Endothelial cell of umbilical vein (primary cell): ENCODE data around the gene FAM181A.

Experiments
- EZH2 ChIP-seq: IDR thresholded peaks from 2 replicates; pipeline ENCODE4 v1.6.1; 2012; ENCODE audit warnings: borderline replicate concordance, low read depth, mild to moderate bottlenecking, moderate library complexity, low read length, inconsistent platforms; ENCODE audit not compliant: severe bottlenecking
- POLR2A ChIP-seq: IDR thresholded peaks from 2 replicates; pipeline ENCODE4 v1.6.1; 2012; ENCODE audit warnings: low read depth, mild to moderate bottlenecking, control low read depth, low read length
- POLR2AphosphoS5 ChIP-seq: IDR thresholded peaks from 2 replicates; pipeline ENCODE4 v1.6.1; 2012; ENCODE audit warnings: low read depth, mild to moderate bottlenecking, control low read depth, low read length, moderate library complexity; ENCODE audit not compliant: insufficient read depth
- TF ChIP-seq, protein P1 (sequence below), 2 donors: IDR thresholded peaks; 1 replicate in 1 of 2; 2 replicates in 1 of 2; pipeline ENCODE4 v1.5.1; 2011; ENCODE audit warnings: low read length in 2 of 2, mild to moderate bottlenecking in 2 of 2, moderate library complexity in 2 of 2, control low read depth in 1 of 2, inconsistent platforms in 1 of 2, low read depth in 1 of 2; ENCODE audit not compliant: insufficient read depth in 1 of 2; ENCODE audit errors: extremely low read depth in 1 of 2
- TF ChIP-seq, protein P2 (sequence below): IDR thresholded peaks from 2 replicates; pipeline ENCODE4 v1.6.1; 2011; ENCODE audit not compliant: insufficient read depth, insufficient read length

DNA sequence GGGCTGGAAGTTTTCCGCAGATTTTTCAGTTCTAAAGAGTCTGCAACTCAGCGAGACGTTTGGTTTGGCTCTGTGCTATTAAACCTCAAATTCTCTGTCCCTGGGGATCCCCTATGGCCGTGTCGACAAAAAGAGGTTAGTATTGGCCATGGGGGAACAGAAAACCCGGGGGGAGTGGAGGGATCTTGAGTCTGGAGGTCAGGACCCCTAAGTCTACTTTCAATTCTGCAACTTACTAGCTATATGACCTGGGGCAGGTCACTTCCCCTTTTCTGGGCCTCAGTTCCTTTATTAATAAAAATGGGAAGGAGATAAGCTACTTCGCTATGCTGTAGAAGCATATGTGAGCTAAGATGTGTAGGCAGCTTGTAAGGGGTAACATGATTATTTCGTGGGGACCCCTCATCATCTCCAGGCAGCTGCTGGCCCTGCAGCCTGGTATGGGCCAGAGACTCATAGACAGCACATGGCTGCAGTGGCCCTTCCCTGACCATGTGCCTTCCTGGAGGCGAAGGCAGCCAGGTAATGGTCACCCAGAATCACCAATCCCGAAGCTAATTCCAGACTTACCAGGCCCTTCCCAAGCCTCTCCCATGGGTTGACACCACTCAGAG is 40.6 kb downstream of the FAM181A start:
- TF ChIP-seq, protein P1, sequence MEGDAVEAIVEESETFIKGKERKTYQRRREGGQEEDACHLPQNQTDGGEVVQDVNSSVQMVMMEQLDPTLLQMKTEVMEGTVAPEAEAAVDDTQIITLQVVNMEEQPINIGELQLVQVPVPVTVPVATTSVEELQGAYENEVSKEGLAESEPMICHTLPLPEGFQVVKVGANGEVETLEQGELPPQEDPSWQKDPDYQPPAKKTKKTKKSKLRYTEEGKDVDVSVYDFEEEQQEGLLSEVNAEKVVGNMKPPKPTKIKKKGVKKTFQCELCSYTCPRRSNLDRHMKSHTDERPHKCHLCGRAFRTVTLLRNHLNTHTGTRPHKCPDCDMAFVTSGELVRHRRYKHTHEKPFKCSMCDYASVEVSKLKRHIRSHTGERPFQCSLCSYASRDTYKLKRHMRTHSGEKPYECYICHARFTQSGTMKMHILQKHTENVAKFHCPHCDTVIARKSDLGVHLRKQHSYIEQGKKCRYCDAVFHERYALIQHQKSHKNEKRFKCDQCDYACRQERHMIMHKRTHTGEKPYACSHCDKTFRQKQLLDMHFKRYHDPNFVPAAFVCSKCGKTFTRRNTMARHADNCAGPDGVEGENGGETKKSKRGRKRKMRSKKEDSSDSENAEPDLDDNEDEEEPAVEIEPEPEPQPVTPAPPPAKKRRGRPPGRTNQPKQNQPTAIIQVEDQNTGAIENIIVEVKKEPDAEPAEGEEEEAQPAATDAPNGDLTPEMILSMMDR (IDR thresholded peaks at IDR 0.05; ENCODE audit: extremely low read depth in 1 of 2, insufficient read depth in 1 of 2, low read depth in 1 of 2, low read length in 2 of 2) = no peak
- TF ChIP-seq, protein P2, sequence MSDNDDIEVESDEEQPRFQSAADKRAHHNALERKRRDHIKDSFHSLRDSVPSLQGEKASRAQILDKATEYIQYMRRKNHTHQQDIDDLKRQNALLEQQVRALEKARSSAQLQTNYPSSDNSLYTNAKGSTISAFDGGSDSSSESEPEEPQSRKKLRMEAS = no peak
- TF ChIP-seq EZH2 = no peak
- no peak for TF ChIP-seq POLR2A
- no peak for TF ChIP-seq POLR2AphosphoS5
